Adrenal gland (tissue), 5 donors: ENCODE results near the gene ATRIP.

Experiments
- POLR2A ChIP-seq, 2 donors: fragments of 450-650 bp; IDR thresholded peaks; one replicate each; pipeline ENCODE4 v1.6.1; 2017; ENCODE audit warnings: antibody characterized with exemption in 2 of 2, mild to moderate bottlenecking in 2 of 2, moderate library complexity in 1 of 2
- TF ChIP-seq, protein P1 (sequence below), 6 experiments: fragments of 450-650 bp in 4 of 6; fragments of 200-600 bp in 2 of 6; sonication (generic) in 1 of 6; IDR thresholded peaks; 1 replicate in 5 of 6; 2 replicates in 1 of 6; pipeline versions ENCODE4 v1.5.1 to v1.8.0; 2016 to 2021; ENCODE audit warnings: antibody characterized with exemption in 6 of 6, mild to moderate bottlenecking in 2 of 6, moderate library complexity in 1 of 6
- donor health status: DM: no; HTN: no; CAD: no.

DNA sequence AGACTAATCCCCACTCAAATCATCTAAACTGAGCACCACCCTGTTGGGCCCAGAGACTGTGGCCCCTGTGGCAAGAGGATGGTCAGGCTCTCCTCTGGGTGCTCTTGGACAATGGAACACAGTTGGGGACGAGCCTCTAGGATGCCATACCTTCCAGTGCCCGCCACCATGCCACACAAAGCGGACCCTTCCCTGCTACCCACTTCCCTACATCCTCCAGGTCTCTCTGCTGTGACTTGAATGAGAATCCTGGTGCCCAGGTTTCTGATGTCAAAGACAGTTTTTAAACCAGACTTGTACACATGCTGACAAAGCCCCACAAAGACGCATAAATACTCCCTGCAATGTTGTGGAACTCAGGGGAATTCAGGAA lies 11.3 kb upstream of the ATRIP start:
- TF ChIP-seq, protein P1, sequence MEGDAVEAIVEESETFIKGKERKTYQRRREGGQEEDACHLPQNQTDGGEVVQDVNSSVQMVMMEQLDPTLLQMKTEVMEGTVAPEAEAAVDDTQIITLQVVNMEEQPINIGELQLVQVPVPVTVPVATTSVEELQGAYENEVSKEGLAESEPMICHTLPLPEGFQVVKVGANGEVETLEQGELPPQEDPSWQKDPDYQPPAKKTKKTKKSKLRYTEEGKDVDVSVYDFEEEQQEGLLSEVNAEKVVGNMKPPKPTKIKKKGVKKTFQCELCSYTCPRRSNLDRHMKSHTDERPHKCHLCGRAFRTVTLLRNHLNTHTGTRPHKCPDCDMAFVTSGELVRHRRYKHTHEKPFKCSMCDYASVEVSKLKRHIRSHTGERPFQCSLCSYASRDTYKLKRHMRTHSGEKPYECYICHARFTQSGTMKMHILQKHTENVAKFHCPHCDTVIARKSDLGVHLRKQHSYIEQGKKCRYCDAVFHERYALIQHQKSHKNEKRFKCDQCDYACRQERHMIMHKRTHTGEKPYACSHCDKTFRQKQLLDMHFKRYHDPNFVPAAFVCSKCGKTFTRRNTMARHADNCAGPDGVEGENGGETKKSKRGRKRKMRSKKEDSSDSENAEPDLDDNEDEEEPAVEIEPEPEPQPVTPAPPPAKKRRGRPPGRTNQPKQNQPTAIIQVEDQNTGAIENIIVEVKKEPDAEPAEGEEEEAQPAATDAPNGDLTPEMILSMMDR (IDR thresholded peaks at IDR 0.05) = no peak
- no peak for TF ChIP-seq POLR2A (IDR thresholded peaks at IDR 0.05)
